NCI-H82 treated with DMSO at 0.1 percent for 48 hours (cell line): ENCODE results near the gene COL4A2.
"Not testable (repeated sequence)": the region's sequence is repeated elsewhere in the genome, so short reads cannot be mapped to it uniquely, and the experiment has no call there.

ENCODE experiments used
- DNase-seq: peaks from one replicate; lab custom pipeline; 2025; ENCODE audit not compliant: unreplicated experiment; lab: John Stamatoyannopoulos, UW

Gene COL4A2

GRCh38 chr13:110449219-110450015, 142.3 kb downstream of the COL4A2 start:
- DNase-seq, result no peak

- no peak for DNase-seq
Observed at GRCh38 chr13:110450016-110450900, 143.2 kb downstream of the COL4A2 start.

GRCh38 chr13:110450941-110451730, 144.1 kb downstream of the COL4A2 start:
- no peak for DNase-seq

DNA sequence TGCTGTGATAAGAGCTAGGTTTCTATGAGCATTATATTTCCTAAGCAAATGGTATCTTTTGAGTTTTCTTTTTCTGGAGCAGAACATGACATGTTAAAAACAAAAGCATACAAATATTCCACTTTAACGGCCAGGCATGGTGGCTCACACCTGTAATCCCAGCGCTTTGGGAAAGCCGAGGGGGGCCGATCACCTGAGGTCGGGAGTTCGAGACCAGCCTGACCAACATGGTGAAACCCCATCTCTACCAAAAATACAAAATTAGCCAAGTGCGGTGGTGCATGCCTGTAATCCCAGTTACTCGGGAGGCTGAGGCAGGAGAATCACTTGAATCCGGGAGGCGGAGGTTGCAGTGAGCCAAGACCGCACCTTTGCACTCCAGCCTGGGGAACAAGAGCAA, 146.0 kb downstream of the COL4A2 start:
- not testable (repeated sequence) for DNase-seq

GRCh38 chr13:110453797-110454196, 146.7 kb downstream of the COL4A2 start:
- no peak for DNase-seq

DNA sequence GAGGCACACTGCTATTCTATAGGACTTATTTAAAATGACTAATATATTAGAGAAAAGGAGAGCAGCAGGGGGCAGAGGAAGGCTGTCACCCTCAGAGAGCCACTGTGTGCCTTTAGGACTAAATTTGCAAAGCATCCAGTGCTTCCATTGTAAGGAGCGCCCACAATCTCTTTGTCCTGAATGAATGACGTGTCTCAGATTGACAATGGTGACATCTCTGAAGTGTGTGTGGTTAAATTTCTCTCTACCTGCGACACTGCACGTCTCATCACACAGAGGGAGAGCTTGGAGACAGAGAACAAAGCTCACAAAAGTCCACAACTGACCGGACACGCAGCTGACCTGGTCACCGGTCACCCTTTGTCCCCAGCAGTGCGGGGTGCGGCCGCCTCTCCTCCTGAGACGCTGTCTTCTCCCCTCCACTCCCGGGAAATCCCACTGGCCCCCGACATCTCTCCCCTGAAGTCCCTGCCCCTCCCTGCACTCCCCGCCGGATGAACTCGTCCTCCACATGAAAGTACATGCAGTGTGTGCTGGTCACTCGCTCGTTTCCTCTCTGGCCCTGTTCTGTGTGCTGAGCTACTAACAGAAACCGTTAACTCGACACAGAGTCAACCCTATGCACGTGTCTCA, 147.3 kb downstream of the COL4A2 start:
- no peak for DNase-seq

GRCh38 chr13:110454956-110455355, 147.9 kb downstream of the COL4A2 start:
- DNase-seq, result no peak

DNA sequence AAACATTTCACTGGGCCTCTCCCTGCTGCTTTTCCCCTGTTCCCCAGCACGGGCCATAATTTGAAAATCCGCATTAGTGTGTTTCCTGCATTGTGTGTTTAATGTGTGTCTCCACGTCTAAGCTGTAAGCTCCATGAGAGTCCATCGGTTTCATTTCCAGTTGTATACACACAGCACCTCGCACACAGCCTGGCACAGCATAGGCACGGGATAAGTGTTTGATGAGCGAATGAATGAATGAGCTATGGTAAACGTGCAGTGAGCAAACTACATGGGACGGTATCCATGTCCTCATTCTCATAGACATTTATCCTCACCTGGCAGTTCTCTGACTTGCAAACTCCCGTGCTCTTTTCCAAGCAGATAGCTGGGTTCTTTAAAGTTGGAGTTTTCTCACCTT, 148.4 kb downstream of the COL4A2 start:
- no peak for DNase-seq

DNA sequence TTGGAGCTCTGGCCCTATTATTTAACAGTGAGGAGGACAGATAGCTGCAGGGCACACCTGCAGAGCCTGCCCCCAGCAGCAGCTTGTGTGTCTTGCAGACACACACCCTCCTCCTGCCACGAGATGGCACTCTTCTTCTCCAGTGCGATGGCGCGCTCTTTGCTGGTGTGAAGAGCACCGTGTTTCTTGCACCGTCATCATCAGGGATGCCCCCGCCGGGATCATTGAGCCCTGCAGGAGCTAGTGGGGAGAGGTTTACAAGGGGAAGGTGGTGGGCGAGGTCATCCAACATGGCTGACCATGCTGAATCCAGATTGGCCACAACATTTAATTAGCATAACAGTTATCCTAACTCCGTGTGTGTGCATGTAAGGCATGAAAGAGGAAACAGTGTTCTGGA, 148.9 kb downstream of the COL4A2 start:
- DNase-seq, result peak; percentile 62

- no peak for DNase-seq
Observed at GRCh38 chr13:110456550-110456949, 149.5 kb downstream of the COL4A2 start.

- DNase-seq, result no peak
Observed at GRCh38 chr13:110457361-110457760, 150.3 kb downstream of the COL4A2 start.

DNA sequence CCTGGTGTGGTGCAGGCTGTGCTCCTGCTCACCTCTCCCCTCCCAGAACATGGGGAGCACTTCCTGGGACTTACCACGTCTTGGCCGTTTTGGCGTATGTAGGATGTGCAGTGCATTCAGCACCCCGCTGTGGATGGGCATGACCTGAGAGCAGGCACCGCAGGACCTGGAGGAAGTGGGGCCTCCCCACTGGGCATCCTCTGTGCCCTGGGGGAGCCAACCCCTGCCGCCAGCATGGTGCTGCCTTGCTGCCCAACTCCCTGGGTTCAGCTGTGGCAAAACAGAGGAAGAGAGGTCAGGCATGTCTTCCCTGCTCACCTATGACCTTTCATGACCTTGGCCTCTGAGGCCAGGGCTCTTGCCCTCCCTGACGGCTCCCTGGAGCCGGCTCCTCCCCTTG, 150.9 kb downstream of the COL4A2 start:
- DNase-seq, result no peak

DNA sequence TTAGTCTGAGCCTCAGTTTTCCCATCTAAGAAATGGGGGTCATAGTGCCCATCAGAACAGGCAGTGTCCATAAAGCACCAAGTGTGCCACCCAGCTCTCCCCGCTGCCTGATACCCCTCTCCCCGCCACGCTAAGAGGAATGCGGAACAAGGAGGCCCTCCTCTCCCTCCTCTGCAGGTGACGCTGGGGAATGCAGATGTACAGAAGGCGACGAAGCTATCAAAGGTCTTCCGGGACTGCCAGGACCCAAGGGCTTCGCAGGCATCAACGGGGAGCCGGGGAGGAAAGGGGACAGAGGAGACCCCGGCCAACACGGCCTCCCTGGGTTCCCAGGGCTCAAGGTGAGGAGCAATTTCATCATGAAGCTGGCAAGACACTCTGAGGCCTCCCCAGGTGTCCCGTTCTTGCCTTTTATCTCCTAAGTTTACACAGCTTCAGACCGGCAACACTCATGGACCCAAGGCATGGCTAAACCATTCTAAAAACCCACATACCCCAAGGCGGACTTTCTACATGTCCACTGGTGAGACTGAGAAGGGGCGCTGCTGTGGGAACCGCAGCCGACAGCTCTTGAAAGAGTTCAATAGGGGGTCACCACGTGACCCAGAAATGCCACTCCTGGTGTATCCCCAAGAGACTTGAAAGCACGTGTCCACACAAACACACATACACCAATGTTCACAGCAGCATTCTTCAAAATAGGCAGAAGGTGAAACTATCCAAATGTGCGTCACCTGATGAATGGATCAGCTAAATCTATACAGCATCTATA, 151.7 kb downstream of the COL4A2 start:
- no peak for DNase-seq

- DNase-seq, result no peak
Observed at GRCh38 chr13:110462091-110462490, 155.0 kb downstream of the COL4A2 start.

- no peak for DNase-seq
Observed at GRCh38 chr13:110463156-110463555, 156.1 kb downstream of the COL4A2 start.

- DNase-seq, result no peak
Observed at GRCh38 chr13:110463871-110464510, 156.9 kb downstream of the COL4A2 start.

- DNase-seq, result no peak
Observed at GRCh38 chr13:110464556-110465333, 157.7 kb downstream of the COL4A2 start.

DNA sequence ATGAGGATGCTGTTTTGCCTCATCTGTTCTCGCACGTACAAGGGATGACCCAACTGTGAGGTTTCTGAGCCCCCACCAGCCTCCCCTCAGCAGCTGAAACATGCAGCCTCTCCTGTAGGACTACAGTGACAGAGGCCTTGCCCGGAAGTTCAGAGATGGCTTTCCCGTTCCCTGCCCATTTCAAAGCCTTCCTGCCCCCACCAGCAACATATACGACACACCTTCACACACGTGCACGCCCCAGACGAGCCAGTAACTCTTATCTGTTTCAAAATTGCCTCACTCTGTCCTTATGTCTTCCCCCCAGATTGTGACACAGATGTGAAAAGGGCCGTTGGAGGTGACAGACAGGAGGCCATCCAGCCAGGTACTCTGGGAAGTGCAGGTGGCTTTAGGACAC, 158.6 kb downstream of the COL4A2 start:
- no peak for DNase-seq
